Suprapubic skin (tissue), 3 donors: ENCODE results near the gene UBAC1.

Experiments used
- CTCF ChIP-seq, 2 donors: fragments of 200-600 bp in 1 of 2; fragments of 450-650 bp in 1 of 2; sonication (generic) in 1 of 2; IDR thresholded peaks; one replicate each; pipeline ENCODE4 v1.5.1; 2016 to 2019; ENCODE audit warnings: antibody characterized with exemption in 2 of 2, mild to moderate bottlenecking in 1 of 2, moderate library complexity in 1 of 2
- EP300 ChIP-seq: sonication (generic); formaldehyde crosslinking; IDR thresholded peaks from one replicate; pipeline ENCODE4 v1.6.1; 2017; ENCODE audit warnings: antibody characterized with exemption
- POLR2A ChIP-seq, 2 donors: fragments of 450-650 bp; IDR thresholded peaks; one replicate each; pipeline ENCODE4 v1.6.1; 2017; ENCODE audit warnings: antibody characterized with exemption in 2 of 2, mild to moderate bottlenecking in 2 of 2, moderate library complexity in 2 of 2

GRCh38 chr9:135988493-135988892, 27.3 kb upstream of the UBAC1 start:
- TF ChIP-seq CTCF (IDR thresholded peaks at IDR 0.05) (no peak), POLR2A (IDR thresholded peaks at IDR 0.05) (no peak), EP300 (no peak)
